ENCODE data around the gene DNAH17.

DNA sequence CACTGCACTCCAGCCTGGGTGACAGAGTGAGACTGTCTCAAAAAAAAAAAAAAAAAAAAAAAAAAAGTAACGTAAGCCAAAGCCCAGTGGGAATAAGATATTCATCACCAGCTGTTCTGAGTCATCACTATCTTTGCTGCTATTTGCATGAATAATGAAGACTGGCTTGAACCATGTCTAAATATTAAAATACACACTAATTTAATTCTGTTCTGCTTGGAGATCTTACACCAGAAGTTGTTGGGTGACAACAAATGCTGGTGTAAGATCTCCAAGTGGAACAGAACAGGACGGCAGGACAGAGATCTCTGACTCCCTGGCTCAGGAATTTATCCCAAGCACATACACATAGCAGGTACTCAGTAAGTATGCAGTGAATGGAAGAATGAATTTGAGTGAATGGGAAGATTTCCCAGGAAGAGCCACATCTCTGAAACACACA lies 19.6 kb downstream of the DNAH17 start:
- TF ChIP-seq EP300 (IDR thresholded peaks at IDR 0.05; ENCODE audit: borderline replicate concordance in 1 of 2, low read depth in 1 of 2, low read length in 1 of 2) = no peak
- no peak for TF ChIP-seq CHD2 (IDR thresholded peaks at IDR 0.05; ENCODE audit: low read length, partially characterized antibody)
- TF ChIP-seq, protein P1, sequence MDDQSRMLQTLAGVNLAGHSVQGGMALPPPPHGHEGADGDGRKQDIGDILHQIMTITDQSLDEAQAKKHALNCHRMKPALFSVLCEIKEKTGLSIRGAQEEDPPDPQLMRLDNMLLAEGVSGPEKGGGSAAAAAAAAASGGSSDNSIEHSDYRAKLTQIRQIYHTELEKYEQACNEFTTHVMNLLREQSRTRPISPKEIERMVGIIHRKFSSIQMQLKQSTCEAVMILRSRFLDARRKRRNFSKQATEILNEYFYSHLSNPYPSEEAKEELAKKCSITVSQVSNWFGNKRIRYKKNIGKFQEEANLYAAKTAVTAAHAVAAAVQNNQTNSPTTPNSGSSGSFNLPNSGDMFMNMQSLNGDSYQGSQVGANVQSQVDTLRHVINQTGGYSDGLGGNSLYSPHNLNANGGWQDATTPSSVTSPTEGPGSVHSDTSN (IDR thresholded peaks at IDR 0.05) = peak; percentile 61
- TF ChIP-seq, protein P2, sequence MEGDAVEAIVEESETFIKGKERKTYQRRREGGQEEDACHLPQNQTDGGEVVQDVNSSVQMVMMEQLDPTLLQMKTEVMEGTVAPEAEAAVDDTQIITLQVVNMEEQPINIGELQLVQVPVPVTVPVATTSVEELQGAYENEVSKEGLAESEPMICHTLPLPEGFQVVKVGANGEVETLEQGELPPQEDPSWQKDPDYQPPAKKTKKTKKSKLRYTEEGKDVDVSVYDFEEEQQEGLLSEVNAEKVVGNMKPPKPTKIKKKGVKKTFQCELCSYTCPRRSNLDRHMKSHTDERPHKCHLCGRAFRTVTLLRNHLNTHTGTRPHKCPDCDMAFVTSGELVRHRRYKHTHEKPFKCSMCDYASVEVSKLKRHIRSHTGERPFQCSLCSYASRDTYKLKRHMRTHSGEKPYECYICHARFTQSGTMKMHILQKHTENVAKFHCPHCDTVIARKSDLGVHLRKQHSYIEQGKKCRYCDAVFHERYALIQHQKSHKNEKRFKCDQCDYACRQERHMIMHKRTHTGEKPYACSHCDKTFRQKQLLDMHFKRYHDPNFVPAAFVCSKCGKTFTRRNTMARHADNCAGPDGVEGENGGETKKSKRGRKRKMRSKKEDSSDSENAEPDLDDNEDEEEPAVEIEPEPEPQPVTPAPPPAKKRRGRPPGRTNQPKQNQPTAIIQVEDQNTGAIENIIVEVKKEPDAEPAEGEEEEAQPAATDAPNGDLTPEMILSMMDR (IDR thresholded peaks at IDR 0.05) = no peak
- no peak for TF ChIP-seq TAF1 (IDR thresholded peaks at IDR 0.05; ENCODE audit: borderline replicate concordance, low read depth, low read length)
- no peak for TF ChIP-seq EZH2phosphoT487 (IDR thresholded peaks at IDR 0.05; ENCODE audit: borderline replicate concordance, low read depth)
- no peak; the same call in 1 of the 2 replicates for TF ChIP-seq NFIC (IDR thresholded peaks at IDR 0.05; ENCODE audit: borderline replicate concordance)
- TF ChIP-seq, protein P3, sequence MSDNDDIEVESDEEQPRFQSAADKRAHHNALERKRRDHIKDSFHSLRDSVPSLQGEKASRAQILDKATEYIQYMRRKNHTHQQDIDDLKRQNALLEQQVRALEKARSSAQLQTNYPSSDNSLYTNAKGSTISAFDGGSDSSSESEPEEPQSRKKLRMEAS (IDR thresholded peaks at IDR 0.05; ENCODE audit: low read depth) = no peak
- no peak for TF ChIP-seq RXRA (IDR thresholded peaks at IDR 0.05; ENCODE audit: borderline replicate concordance, low read depth)
- no peak for TF ChIP-seq GABPA (IDR thresholded peaks at IDR 0.05; ENCODE audit: low read depth)

Measured in SK-N-SH (cell line).